HG03039 (cell line): ENCODE data around the gene GBX2.

Experiments used
- ATAC-seq: cut with Tn5 transposase; IDR thresholded peaks from one replicate; pipeline ENCODE4 v1.9.1; 2021; ENCODE audit warnings: mild to moderate bottlenecking, moderate library complexity; ENCODE audit not compliant: unreplicated experiment

GBX2 gene

GRCh38 chr2:236168110-236169080, at the start of gene GBX2:
GBX2 (minus strand) TSS chr2:236168386; CDS start chr2:236167971, 415 bp downstream.
- ATAC-seq, result no peak

GRCh38 chr2:236217926-236218325, 49.7 kb upstream of the GBX2 start:
- ATAC-seq, result no peak

GRCh38 chr2:236216711-236217110, 48.5 kb upstream of the GBX2 start:
- no peak for ATAC-seq

- ATAC-seq, result no peak
These were observed 47.7 kb upstream of the GBX2 start for GRCh38 chr2:236215761-236216333.

GRCh38 chr2:236215196-236215595, 47.0 kb upstream of the GBX2 start:
- no peak for ATAC-seq

GRCh38 chr2:236214376-236214995, 46.3 kb upstream of the GBX2 start:
- no peak for ATAC-seq

GRCh38 chr2:236211296-236211695, 43.1 kb upstream of the GBX2 start:
- no peak for ATAC-seq

- no peak for ATAC-seq
These were observed 42.4 kb upstream of the GBX2 start for GRCh38 chr2:236210536-236210935.

- no peak for ATAC-seq
These were observed 41.8 kb upstream of the GBX2 start for GRCh38 chr2:236209996-236210395.

- ATAC-seq, result no peak
These were observed 41.3 kb upstream of the GBX2 start for GRCh38 chr2:236209535-236209934.

- ATAC-seq, result no peak
These were observed 40.1 kb upstream of the GBX2 start for GRCh38 chr2:236208019-236208926.

- no peak for ATAC-seq
These were observed 39.3 kb upstream of the GBX2 start for GRCh38 chr2:236207472-236207871.

- ATAC-seq, result no peak
These were observed 37.9 kb upstream of the GBX2 start for GRCh38 chr2:236205867-236206645.

GRCh38 chr2:236204953-236205352, 36.8 kb upstream of the GBX2 start:
- no peak for ATAC-seq

GRCh38 chr2:236200378-236200777, 32.2 kb upstream of the GBX2 start:
- ATAC-seq, result no peak

GRCh38 chr2:236196366-236196765, 28.2 kb upstream of the GBX2 start:
- ATAC-seq, result no peak

GRCh38 chr2:236195726-236196125, 27.5 kb upstream of the GBX2 start:
- no peak for ATAC-seq

- no peak for ATAC-seq
These were observed 26.6 kb upstream of the GBX2 start for GRCh38 chr2:236194786-236195185.

- ATAC-seq, result no peak
These were observed 24.8 kb upstream of the GBX2 start for GRCh38 chr2:236193026-236193425.

GRCh38 chr2:236190674-236191073, 22.5 kb upstream of the GBX2 start:
- no peak for ATAC-seq
